PFSK-1 (cell line): ENCODE data around the gene ATP1B3.

Experiments used
- FOXP2 ChIP-seq: optimal IDR thresholded peaks from 2 replicates; pipeline ENCODE3; 2011; ENCODE audit warnings: borderline replicate concordance, control low read depth, inconsistent platforms; ENCODE audit not compliant: insufficient read depth; ENCODE audit errors: extremely low read length, extremely low read depth
- POLR2AphosphoS5 ChIP-seq: IDR thresholded peaks from 2 replicates; pipeline ENCODE4 v1.6.1; 2012; ENCODE audit warnings: low read depth, mild to moderate bottlenecking, control low read depth, low read length, moderate library complexity
- SIN3A ChIP-seq: IDR thresholded peaks from 2 replicates; pipeline ENCODE4 v1.6.1; 2012; ENCODE audit warnings: mild to moderate bottlenecking, low read length, moderate library complexity, borderline replicate concordance; ENCODE audit not compliant: insufficient read depth
- TAF1 ChIP-seq: IDR thresholded peaks from 2 replicates; pipeline ENCODE4 v1.6.1; 2012; ENCODE audit warnings: low read length, control low read depth, borderline replicate concordance; ENCODE audit not compliant: insufficient read depth
- TF ChIP-seq, protein P1 (sequence below), 2 experiments: IDR thresholded peaks; 2 replicates each; pipeline versions ENCODE4 v1.6.1 to v1.8.0; 2011 to 2012; ENCODE audit warnings: low read depth in 2 of 2, low read length in 2 of 2, control low read depth in 1 of 2, inconsistent platforms in 1 of 2, mild to moderate bottlenecking in 1 of 2, moderate library complexity in 1 of 2; ENCODE audit not compliant: insufficient read depth in 1 of 2

ATP1B3 gene

DNA sequence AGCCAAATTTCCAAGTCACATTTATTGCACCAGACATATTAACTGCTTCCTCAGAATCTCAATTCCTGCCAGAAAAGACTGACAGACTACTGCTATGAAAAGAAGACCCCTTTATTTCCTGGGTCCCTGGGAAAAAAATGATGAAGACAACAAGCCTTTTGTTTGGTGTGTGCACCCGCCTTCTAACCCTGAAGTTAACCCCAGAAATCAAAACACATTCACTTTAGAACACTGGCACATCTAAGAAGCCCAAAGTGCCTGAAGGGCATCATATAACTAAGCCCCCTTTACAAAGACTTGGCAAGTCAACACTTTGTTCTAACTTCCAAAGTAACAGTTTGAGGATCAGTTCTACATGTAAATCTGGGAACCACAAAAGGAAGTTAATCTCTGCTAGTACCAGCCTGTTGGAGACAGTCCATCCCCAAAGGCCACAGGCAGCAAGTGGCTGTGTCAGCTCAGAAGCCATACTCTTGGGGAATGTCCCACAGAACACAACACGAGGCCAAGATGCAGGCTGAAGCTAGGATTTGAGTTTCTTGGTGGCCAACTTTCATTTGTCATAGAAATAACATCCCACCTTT lies 16.3 kb upstream of the ATP1B3 start:
- TF ChIP-seq POLR2AphosphoS5 (no peak), SIN3A (no peak), FOXP2 (no peak), TAF1 (no peak)
- TF ChIP-seq, protein P1, sequence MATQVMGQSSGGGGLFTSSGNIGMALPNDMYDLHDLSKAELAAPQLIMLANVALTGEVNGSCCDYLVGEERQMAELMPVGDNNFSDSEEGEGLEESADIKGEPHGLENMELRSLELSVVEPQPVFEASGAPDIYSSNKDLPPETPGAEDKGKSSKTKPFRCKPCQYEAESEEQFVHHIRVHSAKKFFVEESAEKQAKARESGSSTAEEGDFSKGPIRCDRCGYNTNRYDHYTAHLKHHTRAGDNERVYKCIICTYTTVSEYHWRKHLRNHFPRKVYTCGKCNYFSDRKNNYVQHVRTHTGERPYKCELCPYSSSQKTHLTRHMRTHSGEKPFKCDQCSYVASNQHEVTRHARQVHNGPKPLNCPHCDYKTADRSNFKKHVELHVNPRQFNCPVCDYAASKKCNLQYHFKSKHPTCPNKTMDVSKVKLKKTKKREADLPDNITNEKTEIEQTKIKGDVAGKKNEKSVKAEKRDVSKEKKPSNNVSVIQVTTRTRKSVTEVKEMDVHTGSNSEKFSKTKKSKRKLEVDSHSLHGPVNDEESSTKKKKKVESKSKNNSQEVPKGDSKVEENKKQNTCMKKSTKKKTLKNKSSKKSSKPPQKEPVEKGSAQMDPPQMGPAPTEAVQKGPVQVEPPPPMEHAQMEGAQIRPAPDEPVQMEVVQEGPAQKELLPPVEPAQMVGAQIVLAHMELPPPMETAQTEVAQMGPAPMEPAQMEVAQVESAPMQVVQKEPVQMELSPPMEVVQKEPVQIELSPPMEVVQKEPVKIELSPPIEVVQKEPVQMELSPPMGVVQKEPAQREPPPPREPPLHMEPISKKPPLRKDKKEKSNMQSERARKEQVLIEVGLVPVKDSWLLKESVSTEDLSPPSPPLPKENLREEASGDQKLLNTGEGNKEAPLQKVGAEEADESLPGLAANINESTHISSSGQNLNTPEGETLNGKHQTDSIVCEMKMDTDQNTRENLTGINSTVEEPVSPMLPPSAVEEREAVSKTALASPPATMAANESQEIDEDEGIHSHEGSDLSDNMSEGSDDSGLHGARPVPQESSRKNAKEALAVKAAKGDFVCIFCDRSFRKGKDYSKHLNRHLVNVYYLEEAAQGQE (IDR thresholded peaks at IDR 0.05; ENCODE audit: insufficient read depth in 1 of 2, low read depth in 2 of 2, low read length in 2 of 2), result no peak

DNA sequence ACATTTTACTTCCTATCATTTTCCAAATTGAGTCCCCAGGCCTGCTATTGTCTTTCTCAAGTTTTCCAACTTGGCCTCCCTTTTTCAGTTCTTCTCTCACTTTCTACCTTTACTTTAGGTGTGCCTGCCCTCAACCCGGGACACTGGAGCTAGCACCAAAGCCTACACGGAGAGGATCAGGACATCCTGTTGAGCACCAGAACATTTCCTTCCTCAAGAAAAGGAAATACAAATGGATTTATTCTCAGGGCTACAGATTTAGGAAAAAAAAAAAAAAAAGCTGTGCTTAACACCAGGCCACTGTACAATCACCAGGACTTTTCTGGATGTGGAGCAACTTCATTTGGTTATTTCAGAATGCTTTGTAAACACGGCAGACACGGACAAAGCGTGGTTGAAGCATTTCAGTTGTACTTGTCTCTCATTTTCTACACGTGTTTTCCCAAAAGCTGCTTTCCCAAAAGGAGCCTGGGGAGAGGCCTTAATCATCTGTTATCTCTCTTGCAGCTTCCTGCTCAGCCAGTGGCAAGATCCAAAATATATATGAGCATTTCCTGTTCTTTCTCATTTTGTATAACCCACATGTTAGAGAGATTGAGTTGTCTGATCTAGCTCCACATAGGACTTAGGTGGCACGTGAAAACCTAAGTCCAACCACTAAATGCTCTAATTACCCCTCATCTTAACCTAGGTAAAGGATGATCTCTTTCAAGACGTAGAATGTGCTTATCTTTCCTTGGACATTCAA lies 15.5 kb upstream of the ATP1B3 start:
- TF ChIP-seq POLR2AphosphoS5 (no peak), TAF1 (no peak), FOXP2 (no peak), SIN3A (no peak)
- TF ChIP-seq, protein P1 (IDR thresholded peaks at IDR 0.05; ENCODE audit: insufficient read depth in 1 of 2, low read depth in 2 of 2, low read length in 2 of 2), result no peak

DNA sequence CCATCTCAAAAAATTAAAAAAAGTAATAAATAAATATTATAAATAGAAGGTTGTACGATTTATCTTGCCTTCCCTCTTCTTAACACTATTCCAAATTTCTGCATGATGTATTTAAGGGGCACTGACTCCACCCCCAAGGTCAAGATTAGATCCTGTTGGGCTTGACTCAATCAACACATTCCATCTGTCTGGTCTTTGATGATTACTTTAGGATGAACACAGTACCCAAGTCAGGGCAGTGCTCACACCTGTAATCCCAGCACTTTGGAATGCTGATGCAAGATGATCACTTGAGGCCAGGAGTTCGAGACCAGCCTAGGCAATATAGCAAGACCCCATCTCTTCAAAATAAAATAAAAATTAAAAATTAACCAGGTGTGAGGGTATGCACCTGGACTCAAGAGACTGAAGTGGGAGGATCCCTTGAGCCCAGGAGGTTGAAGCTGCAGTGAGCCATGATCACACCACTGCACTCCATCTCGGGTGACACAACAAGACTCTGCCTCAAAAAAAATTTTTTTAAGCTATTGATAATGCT lies 14.1 kb upstream of the ATP1B3 start:
- TF ChIP-seq, protein P1 (IDR thresholded peaks at IDR 0.05; ENCODE audit: insufficient read depth in 1 of 2, low read depth in 2 of 2, low read length in 2 of 2), result no peak
- TF ChIP-seq TAF1, result no peak
- no peak for TF ChIP-seq POLR2AphosphoS5
- no peak for TF ChIP-seq SIN3A
- no peak for TF ChIP-seq FOXP2

DNA sequence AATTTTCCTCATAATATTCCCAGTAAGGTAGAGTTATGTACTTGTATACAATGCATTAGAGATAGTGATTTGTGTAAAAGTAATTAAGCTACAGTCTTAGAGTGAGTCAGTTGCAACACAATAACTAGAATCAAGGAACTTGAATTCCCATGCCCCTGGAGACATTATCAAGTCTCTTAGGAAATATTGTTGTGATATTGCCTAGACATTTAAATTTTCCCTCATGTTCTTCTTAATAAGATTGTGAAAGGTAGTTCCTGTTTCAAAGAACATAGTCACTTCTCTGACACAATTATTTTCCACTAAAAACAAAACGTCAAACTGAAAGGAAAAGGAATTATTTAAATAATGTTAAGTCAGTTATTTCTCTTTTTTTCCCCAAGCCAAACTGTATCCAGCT lies 13.0 kb upstream of the ATP1B3 start:
- no peak for TF ChIP-seq TAF1
- no peak for TF ChIP-seq SIN3A
- no peak for TF ChIP-seq FOXP2
- TF ChIP-seq POLR2AphosphoS5, result no peak
- TF ChIP-seq, protein P1 (IDR thresholded peaks at IDR 0.05; ENCODE audit: insufficient read depth in 1 of 2, low read depth in 2 of 2, low read length in 2 of 2), result no peak
